Kidney (tissue), 14 donors: ENCODE data around the gene FAM149B1. TPM values are rescaled to one million over a fixed set of nuclear protein-coding genes. Genes with fewer than 3 reads are reported as not detected.

Source experiments
- DNase-seq, 5 donors: peaks; one replicate each; pipeline ENCODE4 v3.0.0-alpha.2; 2013 to 2020
- FAIRE-seq: peaks from 2 replicates; lab custom pipeline; 2012; peaks lifted over from hg19 to GRCh38; lab: Jason Lieb, UNC
- H3K27ac ChIP-seq, 2 donors: one replicate each; pipeline ENCODE4 v1.7.0; 2013; ENCODE audit warnings: low read depth in 2 of 2, low read length in 2 of 2, inconsistent platforms in 1 of 2
- H3K27me3 ChIP-seq: one replicate; pipeline ENCODE4 v1.7.1; 2013; ENCODE audit warnings: low read length, inconsistent platforms; ENCODE audit not compliant: control insufficient read depth, insufficient read depth
- H3K36me3 ChIP-seq, 3 donors: one replicate each; pipeline versions ENCODE4 v1.7.0 to v1.7.1; 2013; ENCODE audit warnings: low read length in 3 of 3, control low read depth in 1 of 3, inconsistent platforms in 1 of 3; ENCODE audit not compliant: insufficient read depth in 3 of 3, control insufficient read depth in 2 of 3
- H3K4me1 ChIP-seq, 3 donors: one replicate each; pipeline versions ENCODE4 v1.7.0 to v1.7.1; 2013; ENCODE audit warnings: low read length in 3 of 3, inconsistent platforms in 1 of 3, low read depth in 1 of 3; ENCODE audit not compliant: control insufficient read depth in 2 of 3, insufficient read depth in 2 of 3
- H3K4me3 ChIP-seq, 3 donors: one replicate each; pipeline versions ENCODE4 v1.7.0 to v1.8.1; 2013; ENCODE audit warnings: low read length in 3 of 3, control low read depth in 1 of 3, inconsistent platforms in 1 of 3
- H3K9ac ChIP-seq, 3 donors: one replicate each; pipeline versions ENCODE4 v1.7.0 to v1.7.1; 2013; ENCODE audit warnings: low read length in 3 of 3, control low read depth in 1 of 3, inconsistent platforms in 1 of 3
- H3K9me3 ChIP-seq, 3 donors: one replicate each; pipeline versions ENCODE4 v1.7.0 to v1.7.1; 2013; ENCODE audit warnings: low read length in 3 of 3, control low read depth in 1 of 3, inconsistent platforms in 1 of 3; ENCODE audit not compliant: control insufficient read depth in 2 of 3, insufficient read depth in 1 of 3
- CTCF ChIP-seq: IDR thresholded peaks from 3 replicates; pipeline ENCODE4 v1.5.1; 2012; ENCODE audit warnings: mild to moderate bottlenecking, moderate library complexity, borderline replicate concordance; ENCODE audit not compliant: insufficient read depth; ENCODE audit errors: extremely low read depth
- intact Hi-C: fragments of 100-400 bp; cut with DNase I; formaldehyde crosslinking; loops from one replicate; pipeline ENCODE4 v1.11.1; 2022
- polyA plus RNA-seq: library from polyadenylated mRNA; stranded (reverse); fragments of 350-450 nt; fragmentation: Illumina TruSeq; extraction: RNeasy Lipid Tissue Mini Kit (QIAGEN cat#74804); gene quantifications from one replicate; pipeline ENCODE4 v1.2.3, GENCODE V29; 2014; ENCODE audit warnings: low read depth, low replicate concordance; ENCODE audit not compliant: insufficient read depth
- total RNA-seq: library from RNA; stranded (reverse); fragmentation: NEBNext Ultra II Directional; extraction: Animal tissue kit (Norgen Biotek cat#: 25700); gene quantifications from one replicate; pipeline ENCODE4 v1.2.1, GENCODE V29; 2021
- donor health status: control.
- donor health status: control.
- donor health status: control.
- donor health status: control.
- donor health status: control.
- donor health status: DM: yes; HTN: yes; CAD: no.
- donor health status: Normal renal cell carcinoma (clear cell type).

FAM149B1 gene
- total and polyA plus RNA-seq, 2 donors from 2014 or later = 21.7 to 24.9 TPM

GRCh38 chr10:73247509-73248258, 79.8 kb downstream of the FAM149B1 start:
- TF ChIP-seq CTCF = no peak
- Histone ChIP-seq H3K27ac (peak overlapping the region; percentile 71), H3K9me3 (no peaks in the 10 kb centered on the region), H3K27me3 (no peaks in the 10 kb centered on the region), H3K9ac (peak overlapping the region; percentile 48 to 69 (median 66)), H3K36me3 (peaks cover 4 to 13% (median 6%) of the 10 kb centered on the region in 3 donors), H3K4me1 (peaks cover 0 to 13% (median 9%) of the 10 kb centered on the region in 3 donors), H3K4me3 (peak overlapping the region; percentile 68 to 90 (median 86))
- DNase-seq (peak in 1 of 5 donors; percentile 4), FAIRE-seq (no peak)
- intact Hi-C loops = no loop called here

DNA sequence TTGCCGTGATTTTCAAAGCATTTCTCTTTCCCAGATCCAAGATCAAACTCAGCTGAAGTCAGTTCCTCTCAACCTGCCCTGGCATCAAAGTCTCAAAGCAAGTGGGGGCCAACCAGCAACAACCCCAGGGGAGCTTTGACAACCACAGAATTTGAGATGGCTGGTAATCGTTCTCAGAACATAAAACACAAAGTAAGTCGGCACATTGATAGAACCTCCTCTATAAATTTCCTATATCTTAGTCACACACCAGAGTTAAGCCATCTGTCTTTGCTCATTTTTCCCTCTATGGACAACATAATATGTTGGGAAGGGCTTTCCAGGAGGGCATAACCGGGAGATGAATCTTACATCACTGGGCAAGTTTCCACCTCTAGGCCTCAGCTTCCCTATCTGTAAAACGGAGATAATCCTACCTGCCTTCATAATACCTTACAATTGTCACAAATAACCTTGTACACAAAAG, 80.4 kb downstream of the FAM149B1 start:
- intact Hi-C loops = no loop called here
- DNase-seq (no peak), FAIRE-seq (no peak)
- H3K27me3 ChIP-seq = no peaks in the 10 kb centered on the region
- no peak overlapping the region for H3K9ac ChIP-seq
- no peak overlapping the region for H3K27ac ChIP-seq
- H3K4me3 ChIP-seq = peak overlapping the region in 1 of 3 donors; percentile 86
- H3K4me1 ChIP-seq = peaks cover 0 to 16% (median 9%) of the 10 kb centered on the region in 3 donors
- no peak for TF ChIP-seq CTCF
- peaks cover 4 to 13% (median 6%) of the 10 kb centered on the region in 3 donors for H3K36me3 ChIP-seq
- H3K9me3 ChIP-seq = no peaks in the 10 kb centered on the region

DNA sequence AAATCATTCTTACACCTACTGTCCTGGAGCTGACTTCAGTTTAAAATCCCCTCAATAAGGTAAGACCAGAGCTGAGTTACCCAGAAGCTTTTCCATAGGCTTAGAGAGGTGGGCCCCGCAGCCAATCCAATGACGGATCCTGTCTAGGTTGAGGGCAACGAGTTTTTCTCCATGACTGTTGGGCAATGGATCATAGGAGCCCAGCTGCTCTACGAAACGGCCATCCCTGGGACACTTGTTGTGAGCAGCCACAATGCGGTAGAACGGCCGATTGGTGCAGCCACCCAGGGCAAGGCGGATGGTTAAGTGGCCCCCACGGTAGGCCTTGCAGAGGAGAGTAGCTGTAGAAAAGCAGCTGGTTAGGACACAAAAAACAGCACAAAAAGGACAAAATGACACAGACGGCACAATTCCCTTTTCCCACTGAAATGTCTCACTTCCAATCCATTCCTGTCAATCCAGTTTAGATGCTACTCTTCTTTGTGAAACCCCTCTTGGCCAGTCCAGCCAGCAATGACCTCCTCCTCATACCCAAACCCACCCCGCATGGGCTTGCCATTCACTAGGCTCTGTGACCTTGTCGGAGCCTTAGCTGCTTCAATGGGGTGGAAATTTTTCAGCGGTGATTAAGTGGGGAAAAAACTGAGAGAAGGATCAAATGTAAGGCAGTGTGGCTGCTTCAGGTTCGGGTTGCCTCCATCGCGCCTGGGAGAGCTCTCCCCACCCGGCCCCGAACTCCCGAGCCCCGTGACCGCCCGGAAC, 83.9 kb downstream of the FAM149B1 start:
- FAIRE-seq (no peak), DNase-seq (peak in 1 of 5 donors; percentile 9)
- peak overlapping the region; percentile 91 to 98 (median 96) for H3K4me3 ChIP-seq
- H3K27ac ChIP-seq = peak overlapping the region; percentile 87 to 89
- peak overlapping the region; percentile 87 to 99 (median 96) for H3K9ac ChIP-seq
- H3K4me1 ChIP-seq = peaks cover 0 to 9% (median 9%) of the 10 kb centered on the region in 3 donors
- peaks cover 0 to 13% (median 4%) of the 10 kb centered on the region in 3 donors for H3K36me3 ChIP-seq
- H3K9me3 ChIP-seq = no peaks in the 10 kb centered on the region
- H3K27me3 ChIP-seq = no peaks in the 10 kb centered on the region
- no peak for TF ChIP-seq CTCF
- intact Hi-C loops = no loop called here
